Measurements from ENCODE around the gene HDAC3. TPM values are rescaled to one million over a fixed set of nuclear protein-coding genes. Genes with fewer than 3 reads are reported as not detected.

The HDAC3 gene
- total and polyA plus RNA-seq, 2 donors (not counting 1 experiment from before 2014, with no cell fraction given), result 85.5 to 94.0 TPM

DNA sequence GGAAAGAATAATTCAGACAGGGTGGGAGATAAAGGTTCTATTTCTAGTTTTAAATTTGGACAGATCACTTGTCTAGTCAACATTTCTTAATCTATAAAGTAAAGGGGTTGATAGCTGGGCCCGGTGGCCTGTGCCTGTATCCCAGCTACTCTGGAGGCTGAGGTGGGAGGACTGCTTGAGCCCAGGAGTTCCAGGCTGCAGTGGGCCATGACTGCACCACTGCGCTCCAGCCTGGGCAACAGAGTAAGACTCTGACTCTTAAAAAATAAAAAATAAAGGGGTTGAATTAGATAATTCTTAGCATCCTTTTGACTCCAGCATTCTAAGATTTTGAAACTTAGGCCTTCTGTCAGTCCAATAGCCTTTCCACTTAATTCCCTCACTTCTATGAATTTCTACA is 28.6 kb downstream of the HDAC3 start:
- ATAC-seq (ENCODE audit: low read depth) (no peak), DNase-seq (no peak)
- ChIA-PET POLR2A (interaction anchor here (0.6 to 1.3 kb wide), 2 partner anchors 8 to 102 kb away, joined by 3 to 9 read pairs; no protein-coding TSS in a partner anchor), CTCF (interaction anchor here (0.6 to 28.1 kb wide), 10 partner anchors 9 to 277 kb away, joined by 3 to 760 read pairs (median 4); partner anchors contain the start of genes DIAPH1, FCHSD1, HDAC3 and RELL2)
- H4K20me1 ChIP-seq (ENCODE audit: control insufficient read depth, insufficient read depth, low read length, poor library complexity, severe bottlenecking), result peaks cover 6% of the 10 kb centered on the region
- peaks cover 70% of the 10 kb centered on the region for H3K4me1 Mint-ChIP-seq
- no peaks in the 10 kb centered on the region for H3K27me3 Mint-ChIP-seq
- peak overlapping the region; percentile 75 for H3K27ac Mint-ChIP-seq
- H3K27me3 ChIP-seq (replicated peaks in 1 of 4; ENCODE audit: control extremely low read depth in 1 of 4, control insufficient read depth in 3 of 4, insufficient read depth in 4 of 4, low read length in 3 of 4), result no peaks in the 10 kb centered on the region
- no peak overlapping the region for H3K4me3 ChIP-seq (ENCODE audit: control extremely low read depth in 1 of 5, extremely low read depth in 1 of 5, insufficient read depth in 1 of 5, low read depth in 2 of 5, low read length in 4 of 5)
- peaks cover 89% of the 10 kb centered on the region for H3K79me2 ChIP-seq (ENCODE audit: control insufficient read depth, insufficient read depth, low read length)
- H2AFZ ChIP-seq (ENCODE audit: insufficient read depth, low read depth, low read length, poor library complexity, severe bottlenecking), result no peak overlapping the region
- no peak overlapping the region for H3K9ac ChIP-seq (ENCODE audit: low read length)
- peaks cover 47 to 67% of the 10 kb centered on the region in 2 donors for H3K4me1 ChIP-seq (ENCODE audit: control insufficient read depth in 2 of 2, insufficient read depth in 2 of 2, low read length in 2 of 2)
- H3K9me3 ChIP-seq (ENCODE audit: control extremely low read depth in 1 of 3, control insufficient read depth in 2 of 3, insufficient read depth in 1 of 3, low read length in 2 of 3), result no peaks in the 10 kb centered on the region
- no peak overlapping the region for H3K4me3 Mint-ChIP-seq
- no peak for TF ChIP-seq EZH2 (IDR thresholded peaks at IDR 0.05; ENCODE audit: borderline replicate concordance, insufficient read depth, low read depth, low read length, poor library complexity, severe bottlenecking)
- TF ChIP-seq, protein P1, sequence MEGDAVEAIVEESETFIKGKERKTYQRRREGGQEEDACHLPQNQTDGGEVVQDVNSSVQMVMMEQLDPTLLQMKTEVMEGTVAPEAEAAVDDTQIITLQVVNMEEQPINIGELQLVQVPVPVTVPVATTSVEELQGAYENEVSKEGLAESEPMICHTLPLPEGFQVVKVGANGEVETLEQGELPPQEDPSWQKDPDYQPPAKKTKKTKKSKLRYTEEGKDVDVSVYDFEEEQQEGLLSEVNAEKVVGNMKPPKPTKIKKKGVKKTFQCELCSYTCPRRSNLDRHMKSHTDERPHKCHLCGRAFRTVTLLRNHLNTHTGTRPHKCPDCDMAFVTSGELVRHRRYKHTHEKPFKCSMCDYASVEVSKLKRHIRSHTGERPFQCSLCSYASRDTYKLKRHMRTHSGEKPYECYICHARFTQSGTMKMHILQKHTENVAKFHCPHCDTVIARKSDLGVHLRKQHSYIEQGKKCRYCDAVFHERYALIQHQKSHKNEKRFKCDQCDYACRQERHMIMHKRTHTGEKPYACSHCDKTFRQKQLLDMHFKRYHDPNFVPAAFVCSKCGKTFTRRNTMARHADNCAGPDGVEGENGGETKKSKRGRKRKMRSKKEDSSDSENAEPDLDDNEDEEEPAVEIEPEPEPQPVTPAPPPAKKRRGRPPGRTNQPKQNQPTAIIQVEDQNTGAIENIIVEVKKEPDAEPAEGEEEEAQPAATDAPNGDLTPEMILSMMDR (IDR thresholded peaks at IDR 0.05), result no peak
- WGBS (ENCODE audit: insufficient coverage), result no CpG with 5 or more reads among the region's 2 CpGs
- intact Hi-C loops (cut with micrococcal nuclease), result no loop called here
- H3K4me2 ChIP-seq (replicated peaks; ENCODE audit: low read depth, low read length, poor library complexity, severe bottlenecking), result peak overlapping the region; percentile 1
- H3K27ac ChIP-seq (ENCODE audit: low read length in 2 of 2), result peak overlapping the region; percentile 33 to 84
- H3K36me3 ChIP-seq (replicated peaks in 1 of 2; ENCODE audit: control extremely low read depth in 1 of 2, control insufficient read depth in 1 of 2, extremely low read depth in 1 of 2, insufficient read depth in 2 of 2, low read length in 1 of 2), result peaks cover 0 to 2% of the 10 kb centered on the region in 2 experiments
- no peaks in the 10 kb centered on the region for H3K9me3 Mint-ChIP-seq (ENCODE audit: insufficient read depth)

DNA sequence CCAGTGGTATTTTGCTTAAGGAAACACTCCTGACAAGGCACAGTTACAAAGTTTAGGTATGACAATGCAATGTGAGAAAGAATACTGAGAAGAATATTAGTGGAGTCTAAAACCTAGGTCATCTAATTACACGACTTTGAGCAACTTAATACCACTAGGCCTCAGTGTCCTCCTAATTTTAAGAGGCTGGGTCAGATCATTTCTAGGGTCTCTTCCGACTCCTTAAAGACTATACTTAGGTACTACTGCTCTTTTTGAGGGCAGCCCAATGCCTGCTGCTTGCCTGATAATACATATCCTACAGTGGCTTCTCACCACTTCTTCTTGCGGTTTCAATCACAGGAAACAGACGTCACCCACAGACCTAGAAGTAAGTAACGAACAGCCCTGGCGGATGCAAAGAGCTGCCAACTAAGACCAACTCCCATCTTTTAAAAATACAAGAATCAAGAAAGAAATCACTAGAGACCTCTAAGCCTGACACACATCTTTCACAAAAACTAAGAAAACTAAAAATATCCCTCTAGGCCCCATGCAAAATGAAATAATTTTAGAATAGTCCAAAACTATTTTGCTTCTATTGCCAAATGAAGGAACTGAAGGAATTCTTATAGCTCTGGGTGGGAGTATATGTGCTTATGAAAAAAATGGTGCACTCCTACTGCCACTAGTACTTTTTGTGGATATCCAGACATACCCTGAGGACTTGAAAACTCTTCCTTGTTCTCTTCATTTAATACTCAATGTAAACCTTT is 30.9 kb downstream of the HDAC3 start:
- no peak for TF ChIP-seq EZH2 (IDR thresholded peaks at IDR 0.05; ENCODE audit: borderline replicate concordance, insufficient read depth, low read depth, low read length, poor library complexity, severe bottlenecking)
- TF ChIP-seq, protein P1 (IDR thresholded peaks at IDR 0.05), result peak; percentile 14

More for the DNA sequence above, 30.9 kb downstream of the HDAC3 start:
- Histone ChIP-seq H4K20me1 (ENCODE audit: control insufficient read depth, insufficient read depth, low read length, poor library complexity, severe bottlenecking) (peaks cover 4% of the 10 kb centered on the region), H3K4me1 (ENCODE audit: control insufficient read depth in 2 of 2, insufficient read depth in 2 of 2, low read length in 2 of 2) (peaks cover 47 to 69% of the 10 kb centered on the region in 2 donors), H3K79me2 (ENCODE audit: control insufficient read depth, insufficient read depth, low read length) (peaks cover 89% of the 10 kb centered on the region), H3K4me3 (ENCODE audit: control extremely low read depth in 1 of 5, extremely low read depth in 1 of 5, insufficient read depth in 1 of 5, low read depth in 2 of 5, low read length in 4 of 5) (peak overlapping the region in 3 of 5 experiments; percentile 12 to 45 (median 22)), H3K9me3 (ENCODE audit: control extremely low read depth in 1 of 3, control insufficient read depth in 2 of 3, insufficient read depth in 1 of 3, low read length in 2 of 3) (no peaks in the 10 kb centered on the region), H3K9ac (ENCODE audit: low read length) (peak overlapping the region; percentile 41), H2AFZ (ENCODE audit: insufficient read depth, low read depth, low read length, poor library complexity, severe bottlenecking) (peak overlapping the region; percentile 7), H3K27me3 (replicated peaks in 1 of 4; ENCODE audit: control extremely low read depth in 1 of 4, control insufficient read depth in 3 of 4, insufficient read depth in 4 of 4, low read length in 3 of 4) (no peaks in the 10 kb centered on the region), H3K27ac (ENCODE audit: low read length in 2 of 2) (peak overlapping the region; percentile 72 to 84), H3K36me3 (replicated peaks in 1 of 2; ENCODE audit: control extremely low read depth in 1 of 2, control insufficient read depth in 1 of 2, extremely low read depth in 1 of 2, insufficient read depth in 2 of 2, low read length in 1 of 2) (no peaks in the 10 kb centered on the region), H3K4me2 (replicated peaks; ENCODE audit: low read depth, low read length, poor library complexity, severe bottlenecking) (peak overlapping the region; percentile 68)
- Mint-ChIP-seq H3K27me3 (no peaks in the 10 kb centered on the region), H3K9me3 (ENCODE audit: insufficient read depth) (no peaks in the 10 kb centered on the region), H3K27ac (peak overlapping the region; percentile 80), H3K4me1 (peaks cover 70% of the 10 kb centered on the region), H3K4me3 (peak overlapping the region; percentile 64)
- ChIA-PET POLR2A (interaction anchor here (0.8 to 1.5 kb wide), 3 partner anchors 11 to 32 kb away, joined by 3 to 11 read pairs (median 6); partner anchors contain the start of genes DIAPH1 and RELL2), CTCF (interaction anchor here (0.9 to 28.1 kb wide), 7 partner anchors 9 to 59 kb away, joined by 5 to 760 read pairs (median 7); partner anchors contain the start of genes DIAPH1, HDAC3 and RELL2)
- ATAC-seq (ENCODE audit: low read depth) (peak; percentile 98), DNase-seq (peak; percentile 88)
- intact Hi-C loops (cut with micrococcal nuclease), result loop anchor here (1.0 kb wide), 2 partner anchors 13 to 14 kb away; no protein-coding TSS in a partner anchor
- WGBS (ENCODE audit: insufficient coverage), result 0% methylated on average over 5 of the region's 6 CpGs

Measured in B cell (primary cell).